Activated T-helper 1 cell treated with anti-CD3 and anti-CD28 coated beads, Interleukin-2, amount 50 U/mL, for 16 hours (primary cell): Measurements from ENCODE around the gene DHRSX.
A peak's percentile ranks its signal among the peaks of the same experiment; 100 is the strongest.
"Not testable (repeated sequence)": the region's sequence is repeated elsewhere in the genome, so short reads cannot be mapped to it uniquely, and the experiment has no call there.

Experiments used
- DNase-seq, 2 donors: peaks; one replicate each; pipeline ENCODE4 v3.0.0-alpha.2; 2020; ENCODE audit warnings: low read depth in 1 of 2, low spot score in 1 of 2

DHRSX gene

GRCh38 chrX:2500803-2501558, at the start of gene DHRSX, which contains the start of gene ZBED1:
Gene DHRSX (minus strand): TSS chrX:2500976. CDS start chrX:2500925, 51 bp downstream.
Gene ZBED1 (minus strand): TSS chrX:2500976. CDS start chrX:2490719, 10,257 bp downstream.
- peak; percentile 14 to 27 for DNase-seq

GRCh38 chrX:2549876-2550275, 49.1 kb upstream of the DHRSX start:
- DNase-seq = no peak

GRCh38 chrX:2548711-2549423, 48.1 kb upstream of the DHRSX start:
- DNase-seq = no peak

- no peak for DNase-seq
Observed at GRCh38 chrX:2547736-2548135, 47.0 kb upstream of the DHRSX start.

- DNase-seq = no peak
Observed at GRCh38 chrX:2546496-2546895, 45.7 kb upstream of the DHRSX start.

GRCh38 chrX:2545144-2545543, 44.4 kb upstream of the DHRSX start:
- DNase-seq = no peak

- DNase-seq = no peak
Observed at GRCh38 chrX:2542826-2543521, 42.2 kb upstream of the DHRSX start.

- DNase-seq = no peak
Observed at GRCh38 chrX:2541603-2542002, 40.8 kb upstream of the DHRSX start.

GRCh38 chrX:2540426-2540947, 39.7 kb upstream of the DHRSX start:
- DNase-seq = no peak

- DNase-seq = no peak
Observed at GRCh38 chrX:2539586-2539985, 38.8 kb upstream of the DHRSX start.

GRCh38 chrX:2538031-2538757, 37.4 kb upstream of the DHRSX start:
- DNase-seq = no peak

- DNase-seq = no peak
Observed at GRCh38 chrX:2536974-2537373, 36.2 kb upstream of the DHRSX start.

- no peak for DNase-seq
Observed at GRCh38 chrX:2536141-2536540, 35.4 kb upstream of the DHRSX start.

GRCh38 chrX:2534261-2535021, 33.7 kb upstream of the DHRSX start:
- DNase-seq = not testable (repeated sequence)

- no peak for DNase-seq
Observed at GRCh38 chrX:2533424-2533823, 32.6 kb upstream of the DHRSX start.

GRCh38 chrX:2526390-2526789, 25.6 kb upstream of the DHRSX start:
- DNase-seq = no peak

- no peak for DNase-seq
Observed at GRCh38 chrX:2523911-2524310, 23.1 kb upstream of the DHRSX start.

GRCh38 chrX:2521927-2522386, 21.2 kb upstream of the DHRSX start:
- DNase-seq = no peak

- no peak for DNase-seq
Observed at GRCh38 chrX:2521092-2521926, 20.5 kb upstream of the DHRSX start.
